HepG2 (cell line): ENCODE measurements around the gene NKD1. TPM values are rescaled to one million over a fixed set of nuclear protein-coding genes. Genes with fewer than 3 reads are reported as not detected.

Source experiments
- BORCS8-MEF2B ChIP-seq: sonication (generic); formaldehyde crosslinking; IDR thresholded peaks from 2 replicates; pipeline ENCODE4 v1.8.0; 2022; ENCODE audit warnings: mild to moderate bottlenecking, missing genetic modification reagents
- KDM2A ChIP-seq: sonication (generic); formaldehyde crosslinking; IDR thresholded peaks from 2 replicates; pipeline ENCODE4 v1.4.0; 2020; ENCODE audit warnings: low read depth, missing genetic modification reagents, borderline replicate concordance
- KDM3A ChIP-seq: IDR thresholded peaks from 2 replicates; pipeline ENCODE4 v1.6.1; 2018; ENCODE audit warnings: low read depth, missing compliant biosample characterization
- MYNN ChIP-seq: sonication (generic); formaldehyde crosslinking; IDR thresholded peaks from 2 replicates; pipeline ENCODE4 v1.4.0; 2020; ENCODE audit warnings: mild to moderate bottlenecking, low read depth, missing genetic modification reagents
- NFYB ChIP-seq: sonication (generic); formaldehyde crosslinking; IDR thresholded peaks from 2 replicates; pipeline ENCODE4 v1.4.0; 2020; ENCODE audit warnings: missing genetic modification reagents
- NR0B2 ChIP-seq: sonication (generic); formaldehyde crosslinking; IDR thresholded peaks from 2 replicates; pipeline ENCODE4 v1.4.0; 2020; ENCODE audit warnings: mild to moderate bottlenecking, missing genetic modification reagents
- NRL ChIP-seq: sonication (generic); formaldehyde crosslinking; IDR thresholded peaks from 2 replicates; pipeline ENCODE4 v1.5.0; 2020; ENCODE audit warnings: missing genetic modification reagents, mild to moderate bottlenecking, moderate library complexity, borderline replicate concordance
- SRSF9 ChIP-seq: fragments of 200-400 bp; formaldehyde crosslinking; IDR thresholded peaks from 2 replicates; pipeline ENCODE4 v1.6.1; 2018; ENCODE audit warnings: borderline replicate concordance, mild to moderate bottlenecking, low read depth, low read length; ENCODE audit not compliant: insufficient read depth, poor library complexity, severe bottlenecking
- THAP8 ChIP-seq: sonication (generic); formaldehyde crosslinking; IDR thresholded peaks from 2 replicates; pipeline ENCODE4 v1.5.1; 2020; ENCODE audit warnings: missing genetic modification reagents, mild to moderate bottlenecking, borderline replicate concordance
- TSC22D2 ChIP-seq: sonication (generic); formaldehyde crosslinking; IDR thresholded peaks from 2 replicates; pipeline ENCODE4 v1.5.1; 2020; ENCODE audit warnings: missing genetic modification reagents, mild to moderate bottlenecking, borderline replicate concordance
- ZNF503 ChIP-seq: sonication (generic); formaldehyde crosslinking; IDR thresholded peaks from 2 replicates; pipeline ENCODE4 v1.4.0; 2020; ENCODE audit warnings: missing genetic modification reagents
- ZNF546 ChIP-seq: sonication (generic); formaldehyde crosslinking; conservative IDR thresholded peaks from 2 replicates; pipeline ENCODE4 v1.8.1; 2023; ENCODE audit warnings: mild to moderate bottlenecking, missing genetic modification reagents
- ZNF770 ChIP-seq: sonication (generic); formaldehyde crosslinking; IDR thresholded peaks from 2 replicates; pipeline ENCODE4 v1.5.0; 2020; ENCODE audit warnings: mild to moderate bottlenecking, missing genetic modification reagents
- ZNF781 ChIP-seq: sonication (generic); formaldehyde crosslinking; IDR thresholded peaks from 2 replicates; pipeline ENCODE4 v1.5.1; 2020; ENCODE audit warnings: borderline replicate concordance, mild to moderate bottlenecking, missing genetic modification reagents; ENCODE audit errors: not compliant biosample characterization
- polyA plus RNA-seq, 8 experiments: library from polyadenylated mRNA; depleted of rRNA in 3 of 8; stranded (reverse) in 7 of 8; unstranded in 1 of 8; fragments of >200 nt; fragmentation: Illumina TruSeq in 4 of 8; extraction: Trizol in 4 of 8; gene quantifications; 2 replicates each; pipeline versions ENCODE4 v1.2.1 to v1.2.3, GENCODE V29; 2011 to 2016; ENCODE audit warnings: low read depth in 4 of 8, missing spikeins in 1 of 8, mixed read lengths in 1 of 8; ENCODE audit not compliant: insufficient read depth in 1 of 8
- total RNA-seq, 5 experiments: library from RNA; depleted of rRNA; stranded (reverse); fragments of >200 nt; fragmentation: Illumina TruSeq; extraction: Trizol; gene quantifications; 2 replicates each; pipeline ENCODE4 v1.2.3, GENCODE V29; 2016; ENCODE audit warnings: low read depth in 1 of 5
- TF ChIP-seq, protein P1 (sequence below): IDR thresholded peaks from 2 replicates; pipeline ENCODE4 v1.6.1; 2012; ENCODE audit warnings: low read depth, low read length, improper control_type of control experiment
- TF ChIP-seq, protein P2 (sequence below): sonication (generic); formaldehyde crosslinking; IDR thresholded peaks from 2 replicates; pipeline ENCODE4 v1.4.0; 2020; ENCODE audit warnings: missing genetic modification reagents

The NKD1 gene
- total and polyA plus RNA-seq, 2 of the 13 experiments (the other 11 are each of a cell fraction or from before 2014, with no cell fraction given) = 70.4 to 121 TPM

DNA sequence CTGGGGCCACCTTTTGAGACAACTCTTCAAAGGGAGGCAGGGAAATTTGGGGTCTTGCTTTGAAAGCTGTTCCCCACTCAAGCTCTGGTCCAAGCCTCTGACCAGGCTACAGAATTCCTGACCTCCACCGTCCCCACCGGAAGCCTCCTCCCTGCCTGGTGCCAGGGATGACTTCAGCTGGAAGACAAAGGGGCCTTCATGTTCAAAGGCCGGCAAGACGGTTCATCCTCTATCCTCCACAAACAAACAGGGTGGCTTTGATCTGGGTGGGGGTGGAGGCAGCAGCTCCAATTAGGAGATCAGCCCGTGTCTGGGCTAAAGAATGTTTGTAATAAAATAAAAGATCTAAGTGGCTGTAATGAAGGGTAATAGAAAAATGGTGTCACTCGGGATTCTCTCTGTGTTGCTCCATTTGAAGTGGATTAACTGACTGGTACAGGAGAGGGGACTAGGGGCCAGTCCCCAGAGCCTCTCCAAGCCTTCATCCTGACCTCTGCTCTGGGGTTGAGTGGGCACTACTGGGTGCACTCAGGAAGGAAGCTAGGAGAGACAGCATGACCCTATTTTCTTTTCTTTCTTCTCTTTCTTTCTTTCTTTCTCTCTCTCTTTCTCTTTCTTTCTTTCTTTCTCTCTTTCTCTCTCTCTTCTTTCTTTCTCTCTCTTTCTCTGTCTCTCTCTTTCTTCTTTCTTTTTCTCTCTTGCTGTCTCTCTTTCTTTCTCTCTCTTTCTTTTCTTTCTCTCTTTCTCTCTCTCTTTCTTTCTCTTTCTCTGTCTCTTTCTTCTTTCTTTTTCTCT, 27.5 kb upstream of the NKD1 start (continued):
- TF ChIP-seq, protein P1, sequence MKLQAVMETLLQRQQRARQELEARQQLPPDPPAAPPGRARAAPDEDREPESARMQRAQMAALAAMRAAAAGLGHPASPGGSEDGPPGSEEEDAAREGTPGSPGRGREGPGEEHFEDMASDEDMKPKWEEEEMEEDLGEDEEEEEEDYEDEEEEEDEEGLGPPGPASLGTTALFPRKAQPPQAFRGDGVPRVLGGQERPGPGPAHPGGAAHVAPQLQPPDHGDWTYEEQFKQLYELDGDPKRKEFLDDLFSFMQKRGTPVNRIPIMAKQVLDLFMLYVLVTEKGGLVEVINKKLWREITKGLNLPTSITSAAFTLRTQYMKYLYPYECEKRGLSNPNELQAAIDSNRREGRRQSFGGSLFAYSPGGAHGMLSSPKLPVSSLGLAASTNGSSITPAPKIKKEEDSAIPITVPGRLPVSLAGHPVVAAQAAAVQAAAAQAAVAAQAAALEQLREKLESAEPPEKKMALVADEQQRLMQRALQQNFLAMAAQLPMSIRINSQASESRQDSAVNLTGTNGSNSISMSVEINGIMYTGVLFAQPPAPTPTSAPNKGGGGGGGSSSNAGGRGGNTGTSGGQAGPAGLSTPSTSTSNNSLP = peak; percentile 90
- TF ChIP-seq NR0B2 (CRISPR knock-in tag) (no peak), SRSF9 (no peak), ZNF781 (peak; percentile 45), THAP8 (CRISPR knock-in tag) (no peak), ZNF770 (CRISPR knock-in tag) (peak; percentile 67; the same call in 1 of the 2 replicates), MYNN (no peak), NFYB (CRISPR knock-in tag) (no peak), NRL (CRISPR knock-in tag) (no peak), ZNF546 (CRISPR knock-in tag) (no peak), KDM3A (CRISPR knock-in tag) (peak; percentile 84; the same call in 1 of the 2 replicates), BORCS8-MEF2B (CRISPR knock-in tag) (peak; percentile 83), TSC22D2 (CRISPR knock-in tag) (peak; percentile 87), ZNF503 (peak; percentile 93; the same call in 1 of the 2 replicates), KDM2A (CRISPR knock-in tag) (peak; percentile 84)
- TF ChIP-seq, protein P2, sequence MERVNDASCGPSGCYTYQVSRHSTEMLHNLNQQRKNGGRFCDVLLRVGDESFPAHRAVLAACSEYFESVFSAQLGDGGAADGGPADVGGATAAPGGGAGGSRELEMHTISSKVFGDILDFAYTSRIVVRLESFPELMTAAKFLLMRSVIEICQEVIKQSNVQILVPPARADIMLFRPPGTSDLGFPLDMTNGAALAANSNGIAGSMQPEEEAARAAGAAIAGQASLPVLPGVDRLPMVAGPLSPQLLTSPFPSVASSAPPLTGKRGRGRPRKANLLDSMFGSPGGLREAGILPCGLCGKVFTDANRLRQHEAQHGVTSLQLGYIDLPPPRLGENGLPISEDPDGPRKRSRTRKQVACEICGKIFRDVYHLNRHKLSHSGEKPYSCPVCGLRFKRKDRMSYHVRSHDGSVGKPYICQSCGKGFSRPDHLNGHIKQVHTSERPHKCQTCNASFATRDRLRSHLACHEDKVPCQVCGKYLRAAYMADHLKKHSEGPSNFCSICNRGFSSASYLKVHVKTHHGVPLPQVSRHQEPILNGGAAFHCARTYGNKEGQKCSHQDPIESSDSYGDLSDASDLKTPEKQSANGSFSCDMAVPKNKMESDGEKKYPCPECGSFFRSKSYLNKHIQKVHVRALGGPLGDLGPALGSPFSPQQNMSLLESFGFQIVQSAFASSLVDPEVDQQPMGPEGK (CRISPR knock-in tag) = peak; percentile 97
